GM18508 (cell line): ENCODE data around the gene RNASEH1.

ENCODE experiments used
- ATAC-seq: cut with Tn5 transposase; IDR thresholded peaks from one replicate; pipeline ENCODE4 v1.9.1; 2021; ENCODE audit warnings: moderate number of reproducible peaks; ENCODE audit not compliant: insufficient read depth, unreplicated experiment

The RNASEH1 gene

GRCh38 chr2:3565117-3565516 is 7.0 kb upstream of the RNASEH1 start:
- no peak for ATAC-seq

GRCh38 chr2:3563521-3563976 is 5.4 kb upstream of the RNASEH1 start:
- peak; percentile 46 for ATAC-seq

GRCh38 chr2:3557639-3558204 is 411 bp downstream of the RNASEH1 start:
- peak; percentile 24 for ATAC-seq

GRCh38 chr2:3553946-3554345 is 4.2 kb downstream of the RNASEH1 start:
- no peak for ATAC-seq

GRCh38 chr2:3547915-3548314 is 10.2 kb downstream of the RNASEH1 start:
- ATAC-seq, result no peak

GRCh38 chr2:3545788-3546478 is 12.2 kb downstream of the RNASEH1 start:
- ATAC-seq, result no peak

GRCh38 chr2:3543023-3543683 is 15.0 kb downstream of the RNASEH1 start:
- ATAC-seq, result no peak

GRCh38 chr2:3542107-3542506 is 16.0 kb downstream of the RNASEH1 start:
- ATAC-seq, result no peak

- ATAC-seq, result no peak
Measured at GRCh38 chr2:3539836-3540235, 18.3 kb downstream of the RNASEH1 start.

- no peak for ATAC-seq
Measured at GRCh38 chr2:3536682-3537632, 21.2 kb downstream of the RNASEH1 start.

- ATAC-seq, result no peak
Measured at GRCh38 chr2:3535794-3536681, 22.1 kb downstream of the RNASEH1 start.

- no peak for ATAC-seq
Measured at GRCh38 chr2:3535467-3535793, 22.7 kb downstream of the RNASEH1 start.

- no peak for ATAC-seq
Measured at GRCh38 chr2:3534251-3534814, 23.8 kb downstream of the RNASEH1 start.

GRCh38 chr2:3533836-3534235 is 24.3 kb downstream of the RNASEH1 start:
- ATAC-seq, result no peak

GRCh38 chr2:3532941-3533340 is 25.2 kb downstream of the RNASEH1 start:
- ATAC-seq, result no peak

GRCh38 chr2:3529316-3530025 is 28.7 kb downstream of the RNASEH1 start:
- ATAC-seq, result no peak

GRCh38 chr2:3527886-3528785 is 30.0 kb downstream of the RNASEH1 start:
- no peak for ATAC-seq

- no peak for ATAC-seq
Measured at GRCh38 chr2:3526871-3527270, 31.3 kb downstream of the RNASEH1 start.
